ENCODE results near the gene KLHL35.
A peak's percentile ranks its signal among the peaks of the same experiment; 100 is the strongest.
"Not testable (repeated sequence)": the region's sequence is repeated elsewhere in the genome, so short reads cannot be mapped to it uniquely, and the experiment has no call there.

The KLHL35 gene

DNA sequence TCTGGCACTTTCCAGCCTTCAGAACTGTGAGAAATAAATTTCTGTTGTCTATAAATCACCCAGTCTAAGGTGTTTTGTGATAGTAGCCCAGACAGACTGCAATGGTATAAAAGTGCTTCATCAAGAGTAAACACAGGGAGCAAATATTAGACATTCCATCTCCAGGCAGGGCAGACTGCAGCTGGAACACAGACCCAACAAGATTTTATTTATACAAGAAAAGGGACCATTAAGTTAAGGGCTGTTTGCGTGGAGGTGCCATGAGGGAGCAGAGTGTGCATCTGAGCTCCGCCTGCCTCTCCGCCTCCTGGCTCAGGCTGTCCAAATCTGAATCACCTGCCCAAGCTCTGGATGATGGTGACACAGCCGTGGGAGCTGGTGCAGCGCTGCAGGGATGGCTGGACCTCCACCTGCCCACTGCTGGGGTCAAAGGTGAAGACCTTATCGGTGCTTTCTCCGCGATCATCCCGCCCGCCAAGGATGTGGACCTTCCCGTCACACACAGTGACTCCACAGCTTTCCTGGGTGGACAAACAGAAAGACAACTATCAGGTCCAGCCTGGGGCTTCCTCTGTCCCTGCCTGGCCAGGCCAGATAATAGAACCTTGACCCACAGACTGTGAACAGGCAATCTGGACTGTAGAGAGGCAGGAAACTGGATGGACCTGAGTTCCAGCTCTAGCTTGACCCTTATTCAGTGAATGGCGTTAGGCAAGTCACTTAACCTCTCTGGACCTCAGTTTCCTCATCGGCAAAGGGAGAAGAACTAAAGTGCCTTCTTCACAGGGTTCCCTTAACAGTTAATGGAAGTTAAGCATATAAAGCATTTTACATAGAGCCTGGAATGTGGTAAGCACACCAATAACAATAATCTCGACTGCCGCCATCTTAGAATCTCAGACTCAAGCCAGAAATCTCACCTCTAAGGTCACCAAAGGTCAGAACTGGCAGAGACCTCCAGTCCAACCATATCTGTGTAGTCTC is 10.5 kb downstream of the KLHL35 start:
- no peak for DNase-seq

DNA sequence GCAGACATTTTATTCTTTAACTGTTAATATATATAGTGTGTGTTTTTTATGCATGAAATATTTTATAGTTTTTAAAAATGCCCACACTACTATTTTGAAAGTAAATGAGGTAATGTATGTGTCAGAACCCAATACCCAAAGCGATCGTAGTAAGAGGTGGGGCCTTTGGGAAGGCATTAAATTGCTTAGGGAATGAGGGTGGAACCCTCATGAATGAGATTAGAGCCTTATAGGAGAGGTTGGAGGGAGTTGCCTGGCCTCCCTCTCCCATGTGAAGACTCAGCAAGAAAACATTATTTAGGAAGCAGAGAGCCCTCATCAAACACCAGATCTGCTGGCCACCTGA is 11.1 kb downstream of the KLHL35 start:
- no peak for DNase-seq

GRCh38 chr11:75421035-75421602 is 11.9 kb downstream of the KLHL35 start:
- DNase-seq: no peak

- DNase-seq: no peak
These were observed 12.6 kb downstream of the KLHL35 start for GRCh38 chr11:75420224-75421034.

- DNase-seq: no peak
These were observed 19.1 kb downstream of the KLHL35 start for GRCh38 chr11:75413864-75414263.

- DNase-seq: not testable (repeated sequence)
These were observed 19.9 kb downstream of the KLHL35 start for GRCh38 chr11:75413146-75413545.

DNA sequence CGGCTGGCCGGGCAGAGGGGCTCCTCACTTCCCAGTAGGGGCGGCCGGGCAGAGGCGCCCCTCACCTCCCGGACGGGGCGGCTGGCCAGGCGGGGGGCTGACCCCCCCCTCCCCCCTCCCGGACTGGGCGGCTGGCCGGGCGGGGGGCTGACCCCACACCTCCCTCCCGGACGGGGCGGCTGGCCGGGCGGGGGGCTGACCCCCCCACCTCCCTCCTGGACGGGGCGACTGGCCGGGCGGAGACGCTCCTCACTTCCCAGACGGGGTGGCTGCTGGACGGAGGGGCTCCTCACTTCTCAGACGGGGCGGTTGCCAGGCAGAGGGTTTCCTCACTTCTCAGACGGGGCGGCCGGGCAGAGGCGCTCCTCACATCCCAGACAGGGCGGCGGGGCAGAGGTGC is 23.0 kb downstream of the KLHL35 start:
- not testable (repeated sequence) for DNase-seq

DNA sequence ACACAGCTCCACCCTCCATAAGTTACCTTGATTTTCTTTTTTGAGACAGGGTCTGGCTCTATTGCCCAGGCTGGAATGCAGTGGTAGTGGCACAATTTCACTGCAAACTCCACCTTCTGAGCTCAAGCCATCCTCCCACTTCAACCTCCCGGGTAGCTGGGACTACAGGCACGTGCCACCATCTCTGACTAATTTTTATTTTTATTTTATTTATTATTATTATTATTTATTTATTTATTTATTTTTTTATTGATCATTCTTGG is 24.1 kb downstream of the KLHL35 start:
- no peak for DNase-seq

DNA sequence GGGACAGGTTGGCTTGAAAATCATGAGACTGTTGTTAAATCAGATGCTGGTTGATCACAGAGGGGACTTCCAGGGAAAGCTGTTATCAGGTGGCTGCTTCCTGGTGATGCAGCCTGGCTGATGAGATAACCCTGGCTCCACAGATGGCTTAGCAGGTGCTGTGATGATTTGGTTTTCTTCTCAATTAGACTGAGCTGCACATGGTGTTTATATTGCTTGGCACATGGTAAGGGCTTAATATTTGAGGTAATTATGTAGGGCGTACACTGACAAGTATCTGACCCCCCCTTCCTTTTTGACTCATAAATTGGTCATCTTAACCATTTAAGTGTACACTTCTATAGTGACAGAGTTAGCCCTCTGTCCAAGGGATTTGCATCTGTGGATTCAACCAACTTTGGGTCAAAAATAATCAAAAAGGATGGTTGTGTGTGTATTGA is 26.6 kb downstream of the KLHL35 start:
- no peak for DNase-seq

DNA sequence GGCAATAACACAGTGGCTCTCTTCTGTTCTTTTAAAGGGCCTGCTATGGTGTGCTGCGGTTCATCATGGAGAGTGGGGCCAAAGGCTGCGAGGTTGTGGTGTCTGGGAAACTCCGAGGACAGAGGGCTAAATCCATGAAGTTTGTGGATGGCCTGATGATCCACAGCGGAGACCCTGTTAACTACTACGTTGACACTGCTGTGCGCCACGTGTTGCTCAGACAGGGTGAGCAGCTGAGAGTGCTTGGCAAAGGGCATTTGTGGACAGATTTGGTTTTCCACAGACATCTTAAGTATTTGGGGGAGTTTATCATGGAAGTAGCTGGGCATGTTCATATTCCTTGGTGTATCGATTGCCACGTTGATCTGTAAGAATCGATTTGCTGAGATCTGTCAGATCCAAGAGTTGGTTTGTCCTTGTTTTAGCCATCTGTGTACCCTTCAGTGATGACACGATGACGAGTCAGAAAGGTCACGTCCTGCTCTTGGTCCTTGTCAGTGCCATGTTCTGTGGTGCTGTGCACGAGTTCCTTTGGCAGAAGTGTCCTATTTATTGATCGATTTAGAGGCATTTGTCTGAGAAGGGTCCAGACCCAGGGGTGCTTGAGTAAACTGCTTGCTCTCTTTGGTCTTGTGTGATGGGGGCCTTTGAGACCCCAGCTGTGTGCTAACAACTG is 28.9 kb downstream of the KLHL35 start:
- DNase-seq: no peak

GRCh38 chr11:75403037-75403436 is 30.0 kb downstream of the KLHL35 start:
- DNase-seq: no peak

DNA sequence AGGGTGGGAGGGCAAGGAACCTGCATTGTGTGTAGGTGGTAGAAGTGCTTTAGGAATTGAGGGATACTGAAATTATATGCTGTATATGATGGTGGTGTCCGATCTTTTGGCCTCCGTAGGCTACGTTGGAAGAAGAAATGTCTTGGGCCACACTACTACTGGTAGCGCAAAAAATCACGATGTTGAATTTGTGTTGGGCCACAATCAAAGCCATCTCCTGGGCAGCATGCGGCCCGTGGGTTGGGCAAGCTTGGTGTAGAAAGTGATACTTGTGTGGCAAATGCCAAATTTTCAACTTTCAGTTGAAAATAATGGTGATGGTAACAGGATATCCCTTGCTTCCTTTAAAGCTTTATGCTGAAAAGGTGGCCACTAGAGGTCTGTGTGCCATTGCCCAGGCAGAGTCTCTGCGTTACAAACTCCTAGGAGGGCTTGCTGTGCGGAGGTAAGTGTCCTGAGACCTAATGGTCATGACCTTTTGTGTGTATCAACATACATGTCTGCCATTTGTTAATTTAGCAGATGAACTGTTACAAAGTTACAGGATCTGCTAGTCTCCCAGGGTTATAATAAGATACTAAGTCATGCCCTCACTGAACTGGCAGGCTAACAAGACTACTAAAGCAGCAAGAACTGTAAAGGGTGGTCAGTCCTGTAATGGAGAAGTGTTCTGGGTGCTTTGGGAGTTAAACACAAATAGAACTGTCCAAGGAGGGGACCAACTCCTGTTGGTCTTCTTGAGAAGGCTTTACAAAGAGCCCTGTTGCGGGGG is 30.8 kb downstream of the KLHL35 start:
- DNase-seq: no peak

DNA sequence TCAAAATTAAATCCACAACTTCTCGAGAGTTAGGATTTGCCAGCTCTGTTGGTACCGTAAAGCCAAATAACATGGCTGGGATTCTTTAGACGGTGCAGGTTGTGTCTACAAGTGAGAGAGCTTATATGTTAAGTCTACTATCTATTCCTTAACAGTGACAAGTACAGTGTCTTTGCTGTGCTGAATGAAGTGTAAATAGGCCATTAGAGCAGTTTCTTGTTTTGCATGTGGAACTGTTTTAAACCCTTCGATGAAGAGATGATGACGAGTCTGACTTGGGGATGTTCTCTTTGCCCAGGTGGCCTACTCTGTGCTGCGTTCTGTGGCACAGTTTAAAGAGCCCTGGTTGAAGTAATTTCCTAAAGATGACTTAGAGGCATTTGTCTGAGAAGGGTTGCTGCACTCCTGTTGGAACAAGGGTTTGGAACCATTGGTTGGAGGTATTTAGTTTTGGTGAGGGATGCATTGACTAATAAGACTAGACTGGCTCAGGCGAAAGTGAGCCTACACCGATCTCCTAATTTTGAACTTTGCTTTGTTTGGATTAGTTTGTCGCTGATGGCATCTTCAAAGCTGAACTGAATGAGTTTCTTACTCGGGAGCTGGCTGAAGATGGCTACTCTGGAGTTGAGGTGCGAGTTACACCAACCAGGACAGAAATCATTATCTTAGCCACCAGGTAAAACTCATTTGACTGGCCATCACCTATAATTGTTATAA is 32.7 kb downstream of the KLHL35 start:
- no peak for DNase-seq

DNA sequence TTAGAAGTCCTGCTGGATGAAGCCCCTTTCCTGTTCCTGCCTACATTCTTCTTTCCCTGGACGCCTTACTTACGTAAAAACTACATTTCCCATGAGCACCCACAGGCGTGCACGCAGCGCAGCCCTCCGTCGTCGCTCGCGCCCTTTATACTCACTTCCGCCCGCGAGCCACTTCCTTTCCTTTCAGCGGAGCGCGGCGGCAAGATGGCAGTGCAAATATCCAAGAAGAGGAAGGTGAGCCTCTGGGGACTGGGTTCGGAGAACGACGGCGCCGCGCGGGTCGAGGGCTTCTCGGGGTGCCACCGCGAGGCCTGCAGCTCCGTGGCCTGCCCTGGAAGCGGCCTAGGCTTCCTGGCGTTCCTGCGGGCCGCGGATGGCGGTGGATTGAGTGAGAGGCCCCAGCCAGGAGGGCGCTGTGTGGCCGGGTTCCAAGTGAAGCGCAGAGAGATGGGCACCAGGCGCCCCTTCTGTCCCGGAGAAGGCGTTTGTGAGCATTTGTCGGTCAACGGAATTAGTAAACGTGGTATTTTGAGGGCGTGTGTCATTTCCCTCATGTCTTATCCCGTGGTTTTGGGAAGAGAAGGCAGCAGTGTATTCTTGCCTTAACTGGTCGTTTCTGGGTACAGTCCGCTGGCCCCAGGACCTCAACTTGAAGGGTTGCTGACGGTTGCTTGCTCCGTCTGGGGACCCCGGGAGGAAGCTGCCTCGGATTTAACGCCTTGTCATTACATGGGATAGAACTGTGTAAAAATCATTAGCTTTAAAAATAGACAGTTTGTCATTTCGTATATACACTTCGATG is 33.5 kb downstream of the KLHL35 start, which contains the start of gene RPS3:
Gene RPS3 (plus strand): TSS at position 175 of the 802 bp plus-strand sequence. CDS start 30 bp downstream, at position 205.
- peak; percentile 85 for DNase-seq

DNA sequence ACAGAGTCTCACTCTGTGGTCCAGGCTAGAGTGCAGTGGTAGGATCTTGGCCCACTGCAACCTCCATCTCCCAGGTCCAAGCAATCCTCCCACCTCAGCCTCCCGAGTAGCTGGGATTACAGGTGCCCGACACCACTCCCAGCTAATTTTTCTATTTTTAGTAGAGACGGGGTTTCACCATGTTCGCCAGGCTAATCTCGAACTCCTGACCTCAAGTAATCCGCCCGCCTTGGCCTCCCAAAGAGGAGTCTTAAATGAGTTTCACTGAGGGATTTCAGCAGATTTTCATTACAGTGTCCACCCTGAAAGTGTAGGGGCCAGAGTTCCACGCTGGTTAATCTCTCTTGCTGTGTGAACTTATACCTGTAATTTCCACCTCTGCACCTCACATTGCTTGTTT is 34.1 kb downstream of the KLHL35 start:
- DNase-seq: no peak

- no peak for DNase-seq
These were observed 38.7 kb downstream of the KLHL35 start for GRCh38 chr11:75394085-75394840.

- no peak for DNase-seq
These were observed 43.1 kb downstream of the KLHL35 start for GRCh38 chr11:75389925-75390324.

- no peak for DNase-seq
These were observed 43.8 kb downstream of the KLHL35 start for GRCh38 chr11:75389276-75389605.

DNA sequence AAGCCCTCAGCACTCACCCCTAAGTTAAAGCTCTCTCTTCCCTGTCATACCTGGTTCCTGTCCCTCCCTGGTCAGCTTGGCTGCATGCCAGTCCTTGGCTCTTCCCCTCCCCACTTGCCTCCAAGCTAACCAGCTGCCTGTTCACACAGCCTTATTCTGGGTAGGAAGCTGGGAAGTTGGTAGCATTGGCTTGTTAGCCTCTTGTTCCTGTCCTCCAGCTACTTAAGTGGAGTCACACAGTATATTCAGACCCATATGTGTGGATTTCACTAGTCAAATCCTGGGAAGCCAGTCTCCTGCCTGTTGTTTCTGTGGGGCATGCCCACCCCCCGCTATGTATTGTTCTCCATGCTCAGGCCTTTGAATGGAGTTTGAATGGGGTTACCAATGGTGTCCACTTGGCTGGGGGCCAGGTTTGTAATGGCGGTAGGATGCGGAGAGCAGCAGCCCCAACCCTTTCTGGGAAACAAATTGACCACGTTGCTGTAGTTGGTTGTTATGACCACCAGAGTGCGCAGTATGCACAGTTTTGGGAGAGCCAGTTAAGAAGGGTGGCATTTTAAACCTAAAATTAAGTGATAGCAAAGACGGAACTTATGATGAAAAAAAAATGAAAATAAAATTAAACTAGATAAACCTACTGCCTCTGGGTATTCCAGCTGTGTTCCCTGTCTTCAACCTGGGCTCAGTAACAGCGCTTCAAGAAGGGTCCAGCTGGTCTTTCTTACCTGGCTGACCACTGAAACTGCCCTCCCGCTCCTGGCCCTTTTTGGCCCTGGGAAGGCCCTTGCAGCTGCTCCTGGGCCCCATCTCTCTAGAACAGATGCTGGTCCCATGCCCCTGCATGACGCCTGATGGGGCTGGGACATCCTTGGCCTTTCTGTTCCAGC is 44.4 kb downstream of the KLHL35 start:
- DNase-seq: peak; percentile 50
